HEK293 (cell line): ENCODE results near the gene RNU5B-1.

Experiments used
- CTCF ChIA-PET: fragments of 350-600 bp; formaldehyde crosslinking; extraction: SDS; loops from one replicate; lab custom pipeline; 2021; ENCODE audit warnings: antibody characterized with exemption; lab: Yijun Ruan, JAX
- POLR2A ChIA-PET: fragments of 300-600 bp; formaldehyde crosslinking; extraction: SDS; loops from one replicate; lab custom pipeline; 2020; ENCODE audit warnings: antibody characterized with exemption, inconsistent platforms; lab: Yijun Ruan, JAX
- H3K27ac ChIP-seq: fragments of 200-500 bp; sonication (Bioruptor generic); 2 replicates; pipeline ENCODE4 v1.5.1; 2014; ENCODE audit warnings: low read depth, low read length, control low read depth, inconsistent platforms; ENCODE audit errors: extremely low read depth
- H3K36me3 ChIP-seq, 2 experiments: fragments of 200-500 bp in 1 of 2; sonication (Bioruptor generic) in 1 of 2; 1 replicate in 1 of 2; 2 replicates in 1 of 2; pipeline ENCODE4 v1.5.1; 2014 to 2017; ENCODE audit warnings: inconsistent platforms in 2 of 2, low read length in 2 of 2; ENCODE audit not compliant: control insufficient read depth in 2 of 2, insufficient read depth in 1 of 2
- H3K4me1 ChIP-seq: fragments of 200-500 bp; sonication (Bioruptor generic); 2 replicates; pipeline ENCODE4 v1.5.1; 2014; ENCODE audit warnings: mild to moderate bottlenecking, low read length, inconsistent platforms; ENCODE audit not compliant: control insufficient read depth, insufficient read depth
- H3K4me3 ChIP-seq: 2 replicates; pipeline ENCODE4 v1.5.1; 2011; ENCODE audit warnings: low read depth, mild to moderate bottlenecking, control low read depth, low read length, moderate library complexity
- H3K9me3 ChIP-seq: fragments of 200-500 bp; sonication (Bioruptor generic); 2 replicates; pipeline ENCODE4 v1.5.1; 2014; ENCODE audit warnings: low read depth, low read length, inconsistent platforms; ENCODE audit not compliant: control insufficient read depth, insufficient read depth
- AEBP2 ChIP-seq: fragments of 450-650 bp; formaldehyde crosslinking; IDR thresholded peaks from 2 replicates; pipeline ENCODE4 v1.5.1; 2016; ENCODE audit warnings: missing biosample characterization, missing genetic modification characterization, borderline replicate concordance
- FEZF1 ChIP-seq: fragments of 450-650 bp; formaldehyde crosslinking; IDR thresholded peaks from 2 replicates; pipeline ENCODE4 v1.5.1; 2016; ENCODE audit warnings: missing biosample characterization, missing genetic modification characterization
- GLI2 ChIP-seq: fragments of 450-650 bp; formaldehyde crosslinking; IDR thresholded peaks from 2 replicates; pipeline ENCODE4; 2017; ENCODE audit warnings: missing biosample characterization, missing genetic modification characterization, low read depth, borderline replicate concordance
- HOXD13 ChIP-seq: sonication (generic); formaldehyde crosslinking; IDR thresholded peaks from 2 replicates; pipeline ENCODE4 v1.8.0; 2022; ENCODE audit warnings: missing genetic modification reagents, borderline replicate concordance
- REPIN1 ChIP-seq: fragments of 450-650 bp; formaldehyde crosslinking; IDR thresholded peaks from 2 replicates; pipeline ENCODE4 v1.5.1; 2017; ENCODE audit warnings: missing biosample characterization, missing genetic modification characterization, low read depth
- SP7 ChIP-seq: fragments of 450-650 bp; formaldehyde crosslinking; IDR thresholded peaks from 2 replicates; pipeline ENCODE4 v1.5.1; 2016; ENCODE audit warnings: missing biosample characterization, missing genetic modification characterization
- ZBTB26 ChIP-seq: fragments of 450-650 bp; formaldehyde crosslinking; optimal IDR thresholded peaks from 2 replicates; pipeline ENCODE3; 2016; ENCODE audit warnings: missing biosample characterization, mild to moderate bottlenecking, missing genetic modification characterization
- ZBTB7A ChIP-seq: fragments of 450-650 bp; formaldehyde crosslinking; IDR thresholded peaks from 2 replicates; pipeline ENCODE4 v1.5.1; 2016; ENCODE audit warnings: low read depth, missing biosample characterization, missing genetic modification characterization
- ZIC2 ChIP-seq: fragments of 450-650 bp; formaldehyde crosslinking; IDR thresholded peaks from 2 replicates; pipeline ENCODE4 v1.5.1; 2016; ENCODE audit warnings: missing biosample characterization, missing genetic modification characterization
- ZNF16 ChIP-seq: fragments of 450-650 bp; formaldehyde crosslinking; IDR thresholded peaks from 2 replicates; pipeline ENCODE4 v1.5.1; 2016; ENCODE audit warnings: low read depth, missing biosample characterization, missing genetic modification characterization
- ZNF274 ChIP-seq, 2 experiments: fragments of 200-500 bp in 1 of 2; fragments of 450-650 bp in 1 of 2; sonication (Bioruptor generic) in 1 of 2; formaldehyde crosslinking in 1 of 2; IDR thresholded peaks; 2 replicates each; pipeline versions ENCODE4 v1.5.1 to v1.6.1; 2014 to 2016; ENCODE audit warnings: borderline replicate concordance in 1 of 2, inconsistent platforms in 1 of 2, low read length in 1 of 2, missing biosample characterization in 1 of 2, missing genetic modification characterization in 1 of 2
- ZNF366 ChIP-seq: fragments of 450-650 bp; formaldehyde crosslinking; conservative IDR thresholded peaks from 2 replicates; pipeline ENCODE4 v1.5.1; 2016; ENCODE audit warnings: missing biosample characterization, missing genetic modification characterization
- ZNF473 ChIP-seq: fragments of 450-650 bp; formaldehyde crosslinking; IDR thresholded peaks from 2 replicates; pipeline ENCODE4 v1.5.1; 2017; ENCODE audit warnings: missing biosample characterization, missing genetic modification characterization
- ZSCAN30 ChIP-seq: fragments of 450-650 bp; IDR thresholded peaks from 2 replicates; pipeline ENCODE4 v1.5.1; 2018; ENCODE audit warnings: missing biosample characterization, mild to moderate bottlenecking, missing genetic modification characterization, moderate library complexity
- ZSCAN4 ChIP-seq: fragments of 450-650 bp; formaldehyde crosslinking; IDR thresholded peaks from 2 replicates; pipeline ENCODE4 v1.5.1; 2017; ENCODE audit warnings: missing biosample characterization, missing genetic modification characterization

Gene RNU5B-1

DNA sequence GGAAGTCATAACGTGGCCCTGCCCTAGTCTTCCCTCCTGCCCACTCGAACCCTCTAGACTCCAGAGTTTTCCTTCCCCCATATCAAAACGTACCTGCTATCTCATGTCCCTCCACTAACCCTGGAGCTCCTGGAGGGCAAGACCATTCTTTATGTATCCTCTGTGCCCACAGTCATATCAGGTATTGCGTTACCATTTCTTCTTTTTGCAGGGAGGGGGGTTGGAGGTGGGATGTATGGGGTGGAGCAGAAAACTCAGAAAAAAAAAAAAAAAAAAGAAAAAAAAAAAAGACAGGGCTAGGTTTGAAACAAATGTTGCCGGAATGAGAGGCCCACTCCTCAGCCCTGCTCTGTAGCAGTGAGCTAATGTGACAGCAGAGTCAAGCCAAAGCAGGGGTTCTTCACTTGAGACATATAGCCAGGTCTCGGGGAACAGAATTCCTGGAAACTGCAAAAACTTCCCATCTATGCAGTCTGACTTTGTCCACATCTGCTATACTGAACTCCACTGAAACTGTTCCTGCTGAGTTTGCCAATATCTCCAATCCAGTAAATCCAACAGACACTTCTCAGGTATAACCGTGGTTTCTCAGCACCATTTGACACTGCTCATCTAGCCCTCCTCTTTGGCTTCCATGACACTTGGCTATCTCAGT lies 48.9 kb upstream of the RNU5B-1 start:
- H3K4me1 ChIP-seq = no peaks in the 10 kb centered on the region
- no peak overlapping the region for H3K27ac ChIP-seq
- TF ChIP-seq HOXD13 (CRISPR knock-in tag) = no peak
- no peak for TF ChIP-seq GLI2 (tag by site-specific recombination)
- no peak for TF ChIP-seq ZBTB7A (tag by site-specific recombination)
- TF ChIP-seq ZNF366 (tag by site-specific recombination) = no peak
- H3K9me3 ChIP-seq = no peaks in the 10 kb centered on the region
- ChIA-PET CTCF (interaction anchor here (0.6 to 1.1 kb wide), 2 partner anchors 14 to 30 kb away, joined by 3 read pairs; no protein-coding TSS in a partner anchor), POLR2A (no interaction called here)
- H3K4me3 ChIP-seq = no peak overlapping the region
- peaks cover 9 to 24% of the 10 kb centered on the region in 2 experiments for H3K36me3 ChIP-seq

DNA sequence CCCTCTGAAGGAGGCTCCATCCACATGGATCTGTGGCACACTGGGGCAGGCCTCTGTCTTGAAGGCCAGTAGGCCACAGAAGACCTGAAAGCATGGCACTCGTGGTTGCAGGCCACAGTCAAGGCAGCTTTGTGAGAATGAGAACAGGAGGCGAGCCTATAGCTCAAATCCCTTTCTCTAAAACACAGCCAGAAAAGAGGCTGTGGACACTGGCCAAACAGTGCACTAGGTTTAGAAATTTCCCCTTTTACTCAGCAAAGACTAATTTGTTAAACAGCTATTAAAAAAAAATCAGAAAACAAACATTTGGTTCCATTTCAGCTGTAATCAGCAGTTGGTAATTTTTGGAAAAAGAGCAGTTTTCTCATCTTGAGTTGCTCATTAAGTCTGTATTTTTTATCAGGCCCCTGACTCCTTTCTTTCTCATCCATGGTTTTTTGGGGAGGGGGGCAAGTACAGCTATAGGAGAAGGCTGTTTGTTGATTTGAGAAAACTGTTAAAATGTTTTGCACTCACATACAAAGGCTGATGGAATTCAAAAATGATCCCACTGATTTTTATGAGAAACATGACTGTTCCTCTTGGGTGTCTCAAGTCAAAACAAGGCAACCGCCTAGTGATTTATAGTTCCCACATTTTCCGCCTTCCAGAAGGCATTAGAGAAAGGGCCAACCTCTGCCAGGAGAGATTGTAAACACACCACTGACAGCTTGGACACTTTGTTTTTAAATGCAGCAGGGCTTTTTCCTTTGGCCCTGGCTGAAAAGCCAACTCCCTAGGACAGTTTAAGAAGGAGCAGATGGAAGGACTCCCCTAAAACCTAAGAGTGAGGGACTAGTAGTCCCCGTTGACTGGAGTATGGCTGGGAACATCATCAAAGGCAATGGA lies 45.9 kb upstream of the RNU5B-1 start:
- no peak for TF ChIP-seq ZBTB26 (tag by site-specific recombination)
- 0 out of 2 replicates have a peak, but pooled peaks have one; percentile 27 for TF ChIP-seq SP7 (tag by site-specific recombination)
- TF ChIP-seq FEZF1 (tag by site-specific recombination) = peak; percentile 70
- TF ChIP-seq ZIC2 (tag by site-specific recombination) = 0 out of 2 replicates have a peak, but pooled peaks have one; percentile 33
- TF ChIP-seq, all 188 proteins: peak for 3
- ChIA-PET POLR2A (no interaction called here), CTCF (interaction anchor here (0.5 to 1.3 kb wide), 4 partner anchors 13 to 619 kb away, joined by 3 to 7 read pairs (median 4); no protein-coding TSS in a partner anchor)
- Histone ChIP-seq H3K4me3 (no peak overlapping the region), H3K4me1 (no peaks in the 10 kb centered on the region), H3K27ac (no peak overlapping the region), H3K9me3 (no peaks in the 10 kb centered on the region), H3K36me3 (peaks cover 18 to 43% of the 10 kb centered on the region in 2 experiments)

GRCh38 chr15:65259367-65259797 lies 45.1 kb upstream of the RNU5B-1 start:
- peaks cover 18 to 47% of the 10 kb centered on the region in 2 experiments for H3K36me3 ChIP-seq
- CTCF ChIA-PET = interaction anchor here (0.8 to 1.6 kb wide), 3 partner anchors 11 to 126 kb away, joined by 3 to 5 read pairs (median 3); no protein-coding TSS in a partner anchor

More at GRCh38 chr15:65259367-65259797, 45.1 kb upstream of the RNU5B-1 start:
- no peaks in the 10 kb centered on the region for H3K4me1 ChIP-seq
- no peak overlapping the region for H3K27ac ChIP-seq
- no peak overlapping the region for H3K4me3 ChIP-seq
- no peaks in the 10 kb centered on the region for H3K9me3 ChIP-seq
- TF ChIP-seq ZNF366 (tag by site-specific recombination) (no peak), ZNF16 (tag by site-specific recombination) (no peak), ZNF473 (tag by site-specific recombination) (no peak), ZIC2 (tag by site-specific recombination) (no peak), ZSCAN4 (tag by site-specific recombination) (no peak), AEBP2 (tag by site-specific recombination) (no peak), ZNF274 (IDR thresholded peaks at IDR 0.05; ENCODE audit: low read length) (no peak), ZNF274 (tag by site-specific recombination; IDR thresholded peaks at IDR 0.05; ENCODE audit: borderline replicate concordance) (no peak), REPIN1 (tag by site-specific recombination) (no peak), ZSCAN30 (no peak)
- POLR2A ChIA-PET = no interaction called here
